HEK293 (cell line): Measurements from ENCODE around the gene ARPC2.

Source experiments
- CTCF ChIA-PET: fragments of 350-600 bp; formaldehyde crosslinking; extraction: SDS; loops from one replicate; lab custom pipeline; 2021; ENCODE audit warnings: antibody characterized with exemption; lab: Yijun Ruan, JAX
- POLR2A ChIA-PET: fragments of 300-600 bp; formaldehyde crosslinking; extraction: SDS; loops from one replicate; lab custom pipeline; 2020; ENCODE audit warnings: antibody characterized with exemption, inconsistent platforms; lab: Yijun Ruan, JAX
- H3K27ac ChIP-seq: fragments of 200-500 bp; sonication (Bioruptor generic); 2 replicates; pipeline ENCODE4 v1.5.1; 2014; ENCODE audit warnings: low read depth, low read length, control low read depth, inconsistent platforms; ENCODE audit errors: extremely low read depth
- H3K36me3 ChIP-seq, 2 experiments: fragments of 200-500 bp in 1 of 2; sonication (Bioruptor generic) in 1 of 2; 1 replicate in 1 of 2; 2 replicates in 1 of 2; pipeline ENCODE4 v1.5.1; 2014 to 2017; ENCODE audit warnings: inconsistent platforms in 2 of 2, low read length in 2 of 2; ENCODE audit not compliant: control insufficient read depth in 2 of 2, insufficient read depth in 1 of 2
- H3K4me1 ChIP-seq: fragments of 200-500 bp; sonication (Bioruptor generic); 2 replicates; pipeline ENCODE4 v1.5.1; 2014; ENCODE audit warnings: mild to moderate bottlenecking, low read length, inconsistent platforms; ENCODE audit not compliant: control insufficient read depth, insufficient read depth
- H3K4me3 ChIP-seq: 2 replicates; pipeline ENCODE4 v1.5.1; 2011; ENCODE audit warnings: low read depth, mild to moderate bottlenecking, control low read depth, low read length, moderate library complexity
- H3K9me3 ChIP-seq: fragments of 200-500 bp; sonication (Bioruptor generic); 2 replicates; pipeline ENCODE4 v1.5.1; 2014; ENCODE audit warnings: low read depth, low read length, inconsistent platforms; ENCODE audit not compliant: control insufficient read depth, insufficient read depth
- FEZF1 ChIP-seq: fragments of 450-650 bp; formaldehyde crosslinking; IDR thresholded peaks from 2 replicates; pipeline ENCODE4 v1.5.1; 2016; ENCODE audit warnings: missing biosample characterization, missing genetic modification characterization
- MZF1 ChIP-seq: fragments of 450-650 bp; formaldehyde crosslinking; IDR thresholded peaks from 2 replicates; pipeline ENCODE4 v1.5.1; 2017; ENCODE audit warnings: missing biosample characterization, missing genetic modification characterization, borderline replicate concordance
- SP7 ChIP-seq: fragments of 450-650 bp; formaldehyde crosslinking; IDR thresholded peaks from 2 replicates; pipeline ENCODE4 v1.5.1; 2016; ENCODE audit warnings: missing biosample characterization, missing genetic modification characterization
- TCF7L2 ChIP-seq: IDR thresholded peaks from 2 replicates; pipeline ENCODE4 v1.6.1; 2011; ENCODE audit warnings: low read depth, mild to moderate bottlenecking, inconsistent platforms, low read length, moderate library complexity, borderline replicate concordance
- YY2 ChIP-seq: fragments of 450-650 bp; formaldehyde crosslinking; IDR thresholded peaks from 2 replicates; pipeline ENCODE4 v1.5.1; 2016; ENCODE audit warnings: missing biosample characterization, missing genetic modification characterization
- ZFHX2 ChIP-seq: fragments of 450-650 bp; formaldehyde crosslinking; conservative IDR thresholded peaks from 2 replicates; pipeline ENCODE4 v1.5.1; 2016; ENCODE audit warnings: missing biosample characterization, missing genetic modification characterization
- ZIC2 ChIP-seq: fragments of 450-650 bp; formaldehyde crosslinking; IDR thresholded peaks from 2 replicates; pipeline ENCODE4 v1.5.1; 2016; ENCODE audit warnings: missing biosample characterization, missing genetic modification characterization
- ZNF132 ChIP-seq: fragments of 450-650 bp; formaldehyde crosslinking; IDR thresholded peaks from 2 replicates; pipeline ENCODE4 v1.5.1; 2017; ENCODE audit warnings: missing biosample characterization, missing genetic modification characterization, borderline replicate concordance
- ZNF214 ChIP-seq: fragments of 450-650 bp; formaldehyde crosslinking; IDR thresholded peaks from 2 replicates; pipeline ENCODE4 v1.5.1; 2017; ENCODE audit warnings: missing biosample characterization, mild to moderate bottlenecking, missing genetic modification characterization, borderline replicate concordance
- ZNF24 ChIP-seq: fragments of 450-650 bp; formaldehyde crosslinking; IDR thresholded peaks from 2 replicates; pipeline ENCODE4 v1.5.1; 2016; ENCODE audit warnings: missing biosample characterization, missing genetic modification characterization
- ZNF266 ChIP-seq: fragments of 450-650 bp; formaldehyde crosslinking; IDR thresholded peaks from 2 replicates; pipeline ENCODE4 v1.5.1; 2016; ENCODE audit warnings: missing biosample characterization, missing genetic modification characterization, low read depth
- ZNF350 ChIP-seq: fragments of 450-650 bp; formaldehyde crosslinking; IDR thresholded peaks from 2 replicates; pipeline ENCODE4 v1.5.0; 2017; ENCODE audit warnings: missing biosample characterization, mild to moderate bottlenecking, missing genetic modification characterization
- ZNF518A ChIP-seq: fragments of 450-650 bp; formaldehyde crosslinking; conservative IDR thresholded peaks from 2 replicates; pipeline ENCODE4 v1.5.1; 2016; ENCODE audit warnings: low read depth, missing biosample characterization, missing genetic modification characterization
- ZNF544 ChIP-seq: fragments of 450-650 bp; formaldehyde crosslinking; IDR thresholded peaks from 2 replicates; pipeline ENCODE4 v1.5.0; 2017; ENCODE audit warnings: missing biosample characterization, missing genetic modification characterization
- ZNF561 ChIP-seq: fragments of 450-650 bp; IDR thresholded peaks from 2 replicates; pipeline ENCODE4 v1.5.1; 2018; ENCODE audit warnings: missing biosample characterization, missing genetic modification characterization, borderline replicate concordance
- ZNF768 ChIP-seq: fragments of 450-650 bp; formaldehyde crosslinking; IDR thresholded peaks from 2 replicates; pipeline ENCODE4 v1.5.1; 2018; ENCODE audit warnings: missing biosample characterization, mild to moderate bottlenecking, missing genetic modification characterization
- ZNF792 ChIP-seq: fragments of 450-650 bp; formaldehyde crosslinking; IDR thresholded peaks from 2 replicates; pipeline ENCODE4 v1.5.1; 2016; ENCODE audit warnings: missing biosample characterization, missing genetic modification characterization
- TF ChIP-seq, protein P1 (sequence below): fragments of 450-650 bp; formaldehyde crosslinking; IDR thresholded peaks from 2 replicates; pipeline ENCODE4 v1.5.1; 2016; ENCODE audit warnings: missing biosample characterization, missing genetic modification characterization
- TF ChIP-seq, protein P2 (sequence below): fragments of 450-650 bp; formaldehyde crosslinking; IDR thresholded peaks from 2 replicates; pipeline ENCODE4 v1.5.1; 2016; ENCODE audit warnings: missing biosample characterization, missing genetic modification characterization
- TF ChIP-seq, protein P3 (sequence below): fragments of 450-650 bp; formaldehyde crosslinking; IDR thresholded peaks from 2 replicates; pipeline ENCODE4 v1.5.1; 2016; ENCODE audit warnings: missing biosample characterization, missing genetic modification characterization
- TF ChIP-seq, protein P4 (sequence below): fragments of 450-650 bp; formaldehyde crosslinking; optimal IDR thresholded peaks from 2 replicates; pipeline ENCODE3; 2016; ENCODE audit warnings: missing biosample characterization, mild to moderate bottlenecking, missing genetic modification characterization

ARPC2 gene

DNA sequence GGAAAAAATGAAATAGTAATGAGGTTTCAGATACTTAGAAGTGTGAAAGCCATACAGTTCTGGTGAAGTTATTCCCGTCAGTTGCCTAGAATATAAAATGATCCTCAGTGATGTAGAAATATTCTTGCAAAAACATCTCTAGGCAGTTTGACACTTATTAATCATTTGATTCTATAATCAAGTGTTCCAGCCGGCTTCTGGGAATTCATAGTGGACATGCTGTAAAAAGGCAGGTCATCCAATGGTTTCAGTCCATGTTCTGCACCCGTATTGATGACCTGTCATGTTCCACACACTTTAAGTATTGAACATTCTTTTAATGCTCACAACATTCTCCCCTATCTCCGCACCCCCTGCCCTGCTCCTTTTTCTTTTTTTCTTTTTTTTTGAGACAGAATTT, 19.8 kb downstream of the ARPC2 start (continued):
- no peak for TF ChIP-seq ZNF518A (tag by site-specific recombination)

DNA sequence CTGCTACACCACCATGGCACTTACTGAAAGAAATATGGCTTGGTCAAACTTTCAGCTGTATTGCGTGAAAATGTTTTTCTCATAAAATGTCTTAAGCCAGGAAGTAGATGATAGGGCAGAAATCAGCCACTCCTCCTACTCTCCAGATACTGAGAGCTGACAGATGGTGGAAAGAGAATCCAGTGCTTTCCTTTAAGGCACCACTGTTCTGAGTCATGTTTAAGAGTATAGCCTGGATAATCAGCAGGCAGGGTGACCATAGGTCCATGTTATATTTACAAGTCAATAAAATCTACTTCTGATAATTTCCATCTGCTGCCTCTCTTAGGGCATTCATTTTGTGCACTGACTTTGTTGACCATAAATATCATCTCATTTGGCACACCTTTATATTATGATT, 21.9 kb downstream of the ARPC2 start:
- POLR2A ChIA-PET = interaction anchor here (0.7 kb wide), 1 partner anchor 131 kb away, joined by 4 read pairs; no protein-coding TSS in a partner anchor
- H3K4me3 ChIP-seq = no peak overlapping the region
- H3K36me3 ChIP-seq = peaks cover 86 to 99% of the 10 kb centered on the region in 2 experiments
- CTCF ChIA-PET = interaction anchor here (0.6 to 1.3 kb wide), 3 partner anchors 17 to 69 kb away, joined by 3 read pairs; no protein-coding TSS in a partner anchor
- H3K4me1 ChIP-seq = no peaks in the 10 kb centered on the region
- no peaks in the 10 kb centered on the region for H3K9me3 ChIP-seq
- H3K27ac ChIP-seq = no peak overlapping the region
- no peak for TF ChIP-seq ZNF350 (tag by site-specific recombination)
- TF ChIP-seq ZNF24 (tag by site-specific recombination) = no peak
- TF ChIP-seq ZIC2 (tag by site-specific recombination) = no peak
- TF ChIP-seq, protein P1, sequence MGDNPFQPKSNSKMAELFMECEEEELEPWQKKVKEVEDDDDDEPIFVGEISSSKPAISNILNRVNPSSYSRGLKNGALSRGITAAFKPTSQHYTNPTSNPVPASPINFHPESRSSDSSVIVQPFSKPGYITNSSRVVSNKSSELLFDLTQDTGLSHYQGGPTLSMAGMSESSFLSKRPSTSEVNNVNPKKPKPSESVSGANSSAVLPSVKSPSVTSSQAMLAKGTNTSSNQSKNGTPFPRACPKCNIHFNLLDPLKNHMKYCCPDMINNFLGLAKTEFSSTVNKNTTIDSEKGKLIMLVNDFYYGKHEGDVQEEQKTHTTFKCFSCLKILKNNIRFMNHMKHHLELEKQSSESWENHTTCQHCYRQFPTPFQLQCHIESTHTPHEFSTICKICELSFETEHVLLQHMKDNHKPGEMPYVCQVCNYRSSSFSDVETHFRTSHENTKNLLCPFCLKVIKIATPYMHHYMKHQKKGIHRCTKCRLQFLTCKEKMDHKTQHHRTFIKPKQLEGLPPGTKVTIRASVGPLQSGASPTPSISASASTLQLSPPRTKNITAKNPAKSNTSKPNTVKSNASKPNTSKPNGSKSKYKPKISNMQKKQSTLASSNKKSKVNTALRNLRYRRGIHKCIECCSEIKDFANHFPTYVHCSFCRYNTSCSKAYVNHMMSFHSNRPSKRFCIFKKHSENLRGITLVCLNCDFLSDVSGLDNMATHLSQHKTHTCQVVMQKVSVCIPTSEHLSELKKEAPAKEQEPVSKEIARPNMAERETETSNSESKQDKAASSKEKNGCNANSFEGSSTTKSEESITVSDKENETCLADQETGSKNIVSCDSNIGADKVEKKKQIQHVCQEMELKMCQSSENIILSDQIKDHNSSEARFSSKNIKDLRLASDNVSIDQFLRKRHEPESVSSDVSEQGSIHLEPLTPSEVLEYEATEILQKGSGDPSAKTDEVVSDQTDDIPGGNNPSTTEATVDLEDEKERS (tag by site-specific recombination) = no peak

DNA sequence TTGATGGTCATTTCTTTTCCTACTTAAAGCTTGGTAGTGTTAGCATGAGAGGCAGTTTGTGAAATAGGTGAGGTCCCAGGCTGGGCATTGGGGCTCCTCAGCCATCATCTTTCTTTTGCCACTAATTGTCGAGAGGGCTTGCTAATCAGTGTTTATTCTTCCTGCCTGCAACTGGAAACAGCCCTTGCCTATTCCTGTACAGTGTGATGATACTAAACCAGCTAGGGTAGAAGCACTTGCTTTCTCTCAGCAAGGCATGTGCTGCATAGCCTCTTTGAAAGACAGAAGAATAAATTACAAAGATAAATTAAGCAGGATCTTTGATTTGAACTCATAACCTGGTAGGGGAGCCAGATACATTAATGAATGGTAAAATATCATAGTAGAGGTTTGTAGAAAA, 27.2 kb downstream of the ARPC2 start:
- TF ChIP-seq MZF1 (tag by site-specific recombination) = no peak
- TF ChIP-seq TCF7L2 = no peak
- TF ChIP-seq, protein P2, sequence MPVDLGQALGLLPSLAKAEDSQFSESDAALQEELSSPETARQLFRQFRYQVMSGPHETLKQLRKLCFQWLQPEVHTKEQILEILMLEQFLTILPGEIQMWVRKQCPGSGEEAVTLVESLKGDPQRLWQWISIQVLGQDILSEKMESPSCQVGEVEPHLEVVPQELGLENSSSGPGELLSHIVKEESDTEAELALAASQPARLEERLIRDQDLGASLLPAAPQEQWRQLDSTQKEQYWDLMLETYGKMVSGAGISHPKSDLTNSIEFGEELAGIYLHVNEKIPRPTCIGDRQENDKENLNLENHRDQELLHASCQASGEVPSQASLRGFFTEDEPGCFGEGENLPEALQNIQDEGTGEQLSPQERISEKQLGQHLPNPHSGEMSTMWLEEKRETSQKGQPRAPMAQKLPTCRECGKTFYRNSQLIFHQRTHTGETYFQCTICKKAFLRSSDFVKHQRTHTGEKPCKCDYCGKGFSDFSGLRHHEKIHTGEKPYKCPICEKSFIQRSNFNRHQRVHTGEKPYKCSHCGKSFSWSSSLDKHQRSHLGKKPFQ = no peak
- no peak for TF ChIP-seq ZNF792 (tag by site-specific recombination)
- no peak for TF ChIP-seq ZFHX2 (tag by site-specific recombination)
- TF ChIP-seq ZNF768 (tag by site-specific recombination) = no peak
- TF ChIP-seq FEZF1 (tag by site-specific recombination) = no peak
- no peak for TF ChIP-seq ZNF266 (tag by site-specific recombination)
- TF ChIP-seq ZIC2 (tag by site-specific recombination) = no peak
- no peak for TF ChIP-seq ZNF214 (tag by site-specific recombination)
- TF ChIP-seq, protein P3, sequence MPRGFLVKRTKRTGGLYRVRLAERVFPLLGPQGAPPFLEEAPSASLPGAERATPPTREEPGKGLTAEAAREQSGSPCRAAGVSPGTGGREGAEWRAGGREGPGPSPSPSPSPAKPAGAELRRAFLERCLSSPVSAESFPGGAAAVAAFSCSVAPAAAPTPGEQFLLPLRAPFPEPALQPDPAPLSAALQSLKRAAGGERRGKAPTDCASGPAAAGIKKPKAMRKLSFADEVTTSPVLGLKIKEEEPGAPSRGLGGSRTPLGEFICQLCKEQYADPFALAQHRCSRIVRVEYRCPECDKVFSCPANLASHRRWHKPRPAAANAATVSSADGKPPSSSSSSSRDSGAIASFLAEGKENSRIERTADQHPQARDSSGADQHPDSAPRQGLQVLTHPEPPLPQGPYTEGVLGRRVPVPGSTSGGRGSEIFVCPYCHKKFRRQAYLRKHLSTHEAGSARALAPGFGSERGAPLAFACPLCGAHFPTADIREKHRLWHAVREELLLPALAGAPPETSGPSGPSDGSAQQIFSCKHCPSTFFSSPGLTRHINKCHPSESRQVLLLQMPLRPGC (tag by site-specific recombination) = no peak
- no peak for TF ChIP-seq YY2 (tag by site-specific recombination)
- TF ChIP-seq, protein P4, sequence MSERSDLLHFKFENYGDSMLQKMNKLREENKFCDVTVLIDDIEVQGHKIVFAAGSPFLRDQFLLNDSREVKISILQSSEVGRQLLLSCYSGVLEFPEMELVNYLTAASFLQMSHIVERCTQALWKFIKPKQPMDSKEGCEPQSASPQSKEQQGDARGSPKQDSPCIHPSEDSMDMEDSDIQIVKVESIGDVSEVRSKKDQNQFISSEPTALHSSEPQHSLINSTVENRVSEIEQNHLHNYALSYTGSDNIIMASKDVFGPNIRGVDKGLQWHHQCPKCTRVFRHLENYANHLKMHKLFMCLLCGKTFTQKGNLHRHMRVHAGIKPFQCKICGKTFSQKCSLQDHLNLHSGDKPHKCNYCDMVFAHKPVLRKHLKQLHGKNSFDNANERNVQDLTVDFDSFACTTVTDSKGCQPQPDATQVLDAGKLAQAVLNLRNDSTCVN (tag by site-specific recombination) = no peak
- no peak for TF ChIP-seq SP7
- TF ChIP-seq ZNF544 = no peak
- no peak for TF ChIP-seq ZNF561 (tag by site-specific recombination)
- TF ChIP-seq ZNF132 (tag by site-specific recombination) = no peak
- CTCF ChIA-PET = interaction anchor here (0.7 to 3.0 kb wide), 3 partner anchors 13 to 597 kb away, joined by 3 to 12 read pairs (median 7); no protein-coding TSS in a partner anchor
- no peaks in the 10 kb centered on the region for H3K4me1 ChIP-seq
- H3K4me3 ChIP-seq = no peak overlapping the region
- H3K27ac ChIP-seq = no peak overlapping the region
- POLR2A ChIA-PET = no interaction called here
- H3K36me3 ChIP-seq = peaks cover 74 to 100% of the 10 kb centered on the region in 2 experiments
- no peaks in the 10 kb centered on the region for H3K9me3 ChIP-seq
